Stimulated activated CD4-positive, alpha-beta T cell treated with anti-CD3 and anti-CD28 coated beads, Interleukin-15, amount 100 ng/mL, for 24 hours (primary cell): Measurements from ENCODE around the gene PLCD1.
"Not testable (repeated sequence)": the region's sequence is repeated elsewhere in the genome, so short reads cannot be mapped to it uniquely, and the experiment has no call there.

Experiments
- DNase-seq: peaks from one replicate; pipeline ENCODE4 v3.0.0-alpha.2; 2020

Gene PLCD1

DNA sequence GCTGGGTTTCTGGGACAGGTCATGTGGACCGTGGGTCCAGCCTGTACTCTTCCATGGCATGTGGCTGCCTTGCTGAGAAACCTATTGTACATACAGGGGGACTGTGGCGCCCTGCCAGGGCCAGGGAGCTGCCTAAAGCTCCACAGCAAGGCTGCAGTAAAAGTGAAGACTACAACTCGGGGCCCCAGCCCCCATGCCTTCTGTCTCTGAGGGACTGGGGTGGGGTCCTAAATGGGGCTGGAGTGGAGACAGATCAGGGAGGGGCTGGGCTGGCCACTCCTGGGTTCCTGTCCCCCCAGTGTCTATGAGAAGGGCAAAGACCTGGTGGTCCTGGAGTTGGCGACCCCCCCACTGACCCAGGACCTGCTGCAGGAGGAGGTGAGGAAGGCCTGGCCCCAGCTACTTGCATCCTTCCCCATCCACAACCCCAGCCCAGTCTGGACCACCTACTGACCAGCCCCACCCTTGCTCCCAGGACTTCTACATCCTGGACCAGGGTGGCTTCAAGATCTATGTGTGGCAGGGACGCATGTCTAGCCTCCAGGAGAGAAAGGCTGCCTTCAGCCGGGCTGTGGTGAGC lies 31.6 kb downstream of the PLCD1 start:
- no peak for DNase-seq

DNA sequence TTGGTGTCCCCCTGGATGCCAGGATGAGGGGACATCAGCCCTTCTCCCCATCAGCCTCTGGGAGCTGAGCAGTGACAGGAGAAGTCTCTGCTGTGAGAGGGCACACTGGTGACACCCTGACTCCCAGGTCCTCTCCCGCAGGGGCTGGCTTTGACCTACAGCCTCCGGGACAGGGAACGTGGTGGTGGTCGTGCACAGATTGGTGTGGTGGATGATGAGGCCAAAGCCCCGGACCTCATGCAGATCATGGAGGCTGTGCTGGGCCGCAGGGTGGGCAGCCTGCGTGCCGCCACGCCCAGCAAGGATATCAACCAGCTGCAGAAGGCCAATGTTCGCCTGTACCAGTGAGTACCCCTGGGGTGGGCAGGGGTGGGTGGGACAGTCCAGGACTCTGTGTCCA lies 32.1 kb downstream of the PLCD1 start:
- DNase-seq: no peak

DNA sequence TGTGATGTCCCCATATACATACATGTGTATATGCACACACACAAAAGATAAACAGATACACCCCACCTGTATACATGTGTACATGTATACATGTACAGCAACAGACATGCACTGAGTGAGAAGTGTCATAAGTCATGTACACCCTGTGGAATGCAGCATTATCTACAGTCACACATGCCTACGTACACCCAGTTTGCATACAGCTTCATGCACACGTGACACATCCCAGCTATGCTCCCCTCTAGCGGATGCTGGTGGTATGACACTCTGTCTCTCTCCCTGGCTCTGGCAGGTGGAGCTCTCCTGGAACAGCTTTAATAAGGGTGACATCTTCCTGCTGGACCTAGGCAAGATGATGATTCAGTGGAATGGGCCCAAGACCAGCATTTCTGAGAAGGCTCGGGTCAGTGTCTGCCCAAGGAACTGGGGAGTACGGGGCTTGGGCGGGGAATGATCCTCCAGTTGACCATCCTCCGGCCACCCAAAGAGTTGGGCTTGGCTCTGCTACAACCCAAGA lies 32.6 kb downstream of the PLCD1 start:
- peak; percentile 89 for DNase-seq

DNA sequence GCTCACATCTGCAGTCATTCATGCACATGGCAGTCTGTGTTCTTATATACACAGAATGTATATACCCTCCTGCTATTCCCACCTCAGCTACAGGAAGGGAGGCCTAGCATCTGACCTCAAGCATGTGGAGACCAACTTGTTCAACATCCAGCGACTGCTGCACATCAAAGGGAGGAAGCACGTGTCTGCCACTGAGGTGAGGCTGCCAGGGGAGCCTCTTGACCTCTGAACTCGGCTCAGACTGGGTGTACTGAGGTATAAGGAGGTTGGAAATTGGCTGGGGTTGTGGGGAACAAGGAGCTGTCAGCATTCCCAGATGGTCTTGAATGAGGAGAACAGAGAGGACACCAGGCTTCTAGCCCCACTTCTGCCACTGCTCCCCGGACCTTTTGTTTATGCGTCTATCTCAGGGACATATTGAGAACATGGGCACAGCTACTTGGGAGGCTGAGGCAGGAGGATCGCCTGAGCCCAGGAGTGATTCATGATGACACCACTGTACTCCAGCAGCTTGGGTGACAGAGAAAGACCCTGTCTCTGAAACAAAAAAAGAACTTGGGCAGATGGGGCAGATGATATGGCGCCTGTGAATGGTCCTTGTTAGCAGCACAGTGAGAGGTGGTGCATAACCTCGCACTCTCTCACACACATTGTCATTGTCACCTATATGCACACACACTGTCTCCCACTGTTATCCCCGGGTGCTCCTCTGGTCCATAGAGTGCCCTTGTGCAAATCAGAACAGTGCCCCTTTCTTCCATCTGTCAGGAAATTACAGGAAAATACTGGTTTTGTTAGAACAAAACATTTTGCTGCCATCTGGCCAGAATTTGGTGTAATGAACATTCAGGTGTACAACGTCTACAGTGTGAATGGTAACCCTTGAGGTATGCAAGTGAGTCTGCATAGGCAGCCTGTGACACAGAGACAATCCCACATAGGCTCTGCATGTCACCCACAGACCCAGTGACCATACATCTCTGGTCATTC lies 33.5 kb downstream of the PLCD1 start:
- no peak for DNase-seq

DNA sequence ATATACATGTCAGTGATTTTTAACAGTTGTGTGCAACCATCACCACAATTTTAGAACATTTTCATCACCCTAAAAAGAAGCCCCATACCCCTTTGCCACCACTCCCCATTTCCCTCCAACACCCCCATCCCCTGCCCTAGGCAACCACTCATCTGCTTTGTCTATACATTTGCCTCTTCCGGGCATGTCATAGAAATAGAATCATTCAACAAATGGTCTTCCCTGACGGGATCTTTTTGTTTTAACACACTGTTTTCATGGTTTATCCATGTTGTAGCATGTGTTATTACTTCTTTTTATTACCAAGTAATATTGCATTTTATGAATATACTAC lies 34.8 kb downstream of the PLCD1 start:
- peak; percentile 27 for DNase-seq

DNA sequence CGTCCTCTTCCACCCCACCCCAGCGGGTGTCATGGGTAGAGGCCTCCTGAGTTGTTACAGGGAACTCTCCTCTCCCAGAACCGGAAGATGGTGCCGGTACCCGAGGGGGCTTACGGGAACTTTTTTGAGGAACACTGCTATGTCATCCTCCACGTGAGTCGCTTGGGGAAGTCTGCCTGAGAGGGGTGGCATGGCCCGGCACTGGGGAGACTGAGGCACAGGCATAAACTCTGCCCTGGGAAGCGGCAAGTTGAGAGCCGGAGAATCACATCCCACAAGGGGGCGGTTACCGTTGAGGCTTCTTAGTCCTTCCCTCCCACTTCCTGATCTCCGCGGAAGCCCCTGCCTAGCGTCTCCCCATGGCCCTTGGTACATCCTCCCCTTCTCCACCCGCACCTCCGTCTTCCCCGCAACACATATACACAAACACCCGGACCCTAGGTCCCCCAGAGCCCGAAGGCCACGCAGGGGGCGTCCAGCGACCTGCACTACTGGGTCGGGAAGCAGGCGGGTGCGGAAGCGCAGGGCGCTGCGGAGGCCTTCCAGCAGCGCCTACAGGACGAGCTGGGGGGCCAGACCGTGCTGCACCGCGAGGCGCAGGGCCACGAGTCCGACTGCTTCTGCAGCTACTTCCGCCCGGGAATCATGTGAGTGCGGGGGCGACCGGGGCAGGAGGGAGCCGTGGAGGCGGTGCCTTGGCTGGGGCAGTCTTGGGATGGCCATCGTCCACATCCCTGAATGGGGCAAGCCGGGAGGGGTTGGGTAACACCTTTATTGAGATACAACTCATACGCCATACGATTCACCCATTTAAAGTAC lies 35.4 kb downstream of the PLCD1 start:
- peak; percentile 88 for DNase-seq

DNA sequence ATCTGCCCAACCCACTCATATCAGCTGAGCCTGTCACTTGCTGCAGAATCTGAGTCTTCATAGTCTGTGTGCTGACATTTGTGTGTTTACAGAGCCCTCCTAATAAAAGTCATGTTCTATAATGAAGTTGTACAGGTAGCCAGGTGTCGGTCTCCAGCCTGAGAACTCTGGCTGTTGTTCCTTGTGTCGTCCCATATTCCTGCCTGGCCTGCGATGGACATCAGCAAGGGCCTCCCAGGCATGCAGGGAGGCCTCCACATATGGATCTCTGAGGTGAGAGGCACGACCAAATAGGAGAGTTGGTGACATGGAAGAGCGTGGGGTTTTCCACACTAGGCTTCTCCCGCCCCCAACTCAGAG lies 36.0 kb downstream of the PLCD1 start:
- no peak for DNase-seq

DNA sequence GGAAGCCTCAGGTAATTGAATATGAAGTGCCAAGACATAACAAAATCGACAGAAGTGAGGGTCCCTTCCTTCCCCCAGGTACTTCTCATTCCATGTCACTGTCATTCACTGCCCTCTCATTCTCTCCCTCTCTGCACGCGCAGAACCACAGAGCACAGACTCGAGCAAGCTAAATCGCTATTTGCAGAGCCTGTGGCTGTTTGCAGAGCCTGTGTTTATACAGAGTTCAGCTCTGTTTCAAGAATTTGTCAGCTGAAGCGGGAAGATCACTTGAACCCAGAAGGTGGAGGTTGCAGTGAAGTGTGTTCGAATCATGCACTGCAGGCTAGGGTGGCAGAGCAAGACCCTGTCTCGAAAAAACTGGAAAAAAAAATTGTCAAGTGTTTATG lies 36.4 kb downstream of the PLCD1 start:
- DNase-seq: no peak

DNA sequence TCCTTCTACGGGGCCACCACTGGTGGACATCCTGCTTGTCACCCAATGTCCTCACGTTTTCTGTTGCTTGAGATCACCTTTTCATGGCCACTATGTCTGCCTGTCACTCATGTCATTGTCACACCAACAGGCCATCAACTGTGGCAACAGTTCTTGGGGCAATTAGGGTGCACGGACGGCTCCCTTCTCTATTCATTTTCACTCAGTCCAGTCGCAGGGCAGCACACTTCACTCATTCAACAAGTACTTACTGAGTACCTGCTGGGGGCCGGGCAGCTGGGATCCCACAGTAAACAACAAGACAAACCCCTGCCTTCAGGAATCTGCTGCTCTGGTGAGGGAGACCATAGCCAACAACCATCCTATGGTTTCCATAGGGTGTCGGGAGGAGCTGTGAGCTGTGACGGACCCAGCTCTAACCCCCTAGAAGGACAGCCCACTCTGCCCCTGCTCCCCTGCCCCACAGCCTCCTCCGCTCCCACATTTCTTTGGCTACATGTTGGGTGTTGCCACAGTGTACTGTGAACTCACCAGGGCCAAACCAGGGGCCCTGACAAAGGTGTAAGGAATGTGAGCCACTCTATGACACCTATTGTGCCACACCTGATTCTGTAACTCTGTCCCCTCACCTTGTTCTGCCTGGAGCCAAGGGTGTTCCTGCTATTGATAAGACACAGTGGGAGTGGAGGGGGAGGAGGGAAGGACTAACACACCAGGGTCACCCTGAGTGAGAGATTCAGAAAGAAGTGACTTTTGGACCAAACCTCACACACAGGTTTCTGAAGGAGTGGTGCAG lies 37.0 kb downstream of the PLCD1 start:
- no peak for DNase-seq

DNA sequence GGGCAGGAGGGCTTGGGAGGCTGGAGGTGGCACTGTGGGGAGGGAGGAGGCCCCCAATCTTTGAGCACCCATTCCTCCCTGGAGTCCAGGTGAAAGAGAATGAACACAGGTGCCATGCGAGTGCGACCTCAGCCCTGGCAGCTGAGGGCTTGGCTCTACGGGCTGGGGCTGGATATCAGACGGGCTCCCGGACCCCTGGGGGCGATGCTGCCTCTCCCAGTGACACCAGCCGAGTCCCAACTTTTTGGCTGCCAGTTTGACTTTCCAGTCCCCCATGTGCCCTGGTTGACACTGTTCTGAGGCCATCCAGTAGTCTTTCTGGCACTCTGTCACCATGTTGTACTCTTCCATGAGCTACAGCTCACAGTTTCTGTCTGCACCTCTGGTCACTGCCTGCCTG lies 37.6 kb downstream of the PLCD1 start:
- DNase-seq: no peak

DNA sequence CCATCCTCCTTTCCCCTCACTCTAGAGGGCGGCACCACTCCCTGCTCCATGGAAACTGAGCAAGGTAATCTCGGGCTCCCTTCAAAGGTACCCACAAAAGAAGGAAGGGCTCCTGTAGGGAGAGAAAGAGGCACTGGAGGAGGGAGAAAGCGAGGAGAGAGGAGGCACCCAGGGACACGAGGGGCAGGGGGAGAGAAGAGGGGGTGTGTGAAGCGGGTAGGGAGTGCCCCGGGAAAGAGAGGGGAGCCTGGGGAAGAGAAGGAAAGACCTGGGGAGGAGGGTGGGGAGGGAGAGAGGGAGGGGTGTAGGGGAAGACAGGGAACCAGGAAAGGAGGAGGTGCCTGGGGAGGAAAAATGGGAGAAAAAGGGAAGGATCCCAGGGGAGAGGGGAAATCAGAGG lies 38.3 kb downstream of the PLCD1 start:
- no peak for DNase-seq

DNA sequence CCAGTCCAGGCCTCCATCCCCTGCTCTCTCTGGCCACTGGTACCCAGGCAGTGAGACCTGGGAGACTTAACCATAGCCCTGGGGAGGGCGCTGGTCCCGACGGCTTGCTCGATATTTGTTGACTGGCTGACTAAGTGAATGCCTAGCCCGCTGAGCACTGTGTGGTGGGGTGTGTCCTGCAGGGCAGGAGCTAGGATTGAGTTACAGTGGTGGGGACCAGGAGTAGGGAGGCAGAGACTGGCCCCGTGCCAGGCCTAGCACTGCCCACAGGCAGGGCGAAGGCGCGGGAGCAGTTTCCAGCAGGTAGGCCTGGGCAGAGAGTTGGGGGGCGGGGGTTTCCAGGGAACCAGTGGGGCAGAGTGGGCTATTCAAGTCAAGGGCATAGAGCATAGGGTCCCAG lies 38.9 kb downstream of the PLCD1 start, which contains the start of gene VILL:
Gene VILL, plus strand, starts transcription at position 260 of the 400 bp plus-strand sequence. CDS start 2,887 bp downstream, outside the sequence.
- no peak for DNase-seq

DNA sequence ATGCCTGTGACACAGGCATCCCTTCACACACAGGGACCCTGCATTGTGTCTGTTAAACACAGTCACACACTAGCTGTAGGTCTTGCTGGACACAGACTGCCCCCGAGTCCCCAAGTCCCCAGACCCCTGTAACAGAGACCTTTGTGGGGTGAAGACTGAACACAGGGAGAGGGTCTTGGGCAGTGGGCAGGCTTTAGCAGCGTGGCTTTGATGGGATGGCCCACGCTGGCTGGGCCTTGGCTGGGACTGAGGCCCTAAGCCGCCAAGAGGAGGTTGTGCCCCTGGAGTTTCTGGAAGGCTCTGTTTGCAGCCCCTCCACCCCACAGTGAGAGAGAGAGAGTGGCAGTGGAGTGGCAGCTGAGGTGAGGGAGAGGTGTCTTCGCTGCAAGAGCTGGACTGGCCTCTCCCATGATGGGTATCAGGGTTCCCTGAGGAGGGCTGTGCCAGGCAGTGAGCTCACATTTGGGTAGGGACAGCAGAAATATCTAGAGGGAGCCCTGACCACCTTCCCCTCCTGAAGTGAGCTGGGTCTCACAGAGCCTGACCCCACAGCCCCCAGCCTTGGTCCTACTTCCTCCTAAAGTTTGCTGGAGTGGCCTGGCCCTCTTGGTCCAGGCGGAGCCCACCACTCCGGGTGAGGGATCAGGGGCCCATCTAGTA lies 39.5 kb downstream of the PLCD1 start:
- no peak for DNase-seq

DNA sequence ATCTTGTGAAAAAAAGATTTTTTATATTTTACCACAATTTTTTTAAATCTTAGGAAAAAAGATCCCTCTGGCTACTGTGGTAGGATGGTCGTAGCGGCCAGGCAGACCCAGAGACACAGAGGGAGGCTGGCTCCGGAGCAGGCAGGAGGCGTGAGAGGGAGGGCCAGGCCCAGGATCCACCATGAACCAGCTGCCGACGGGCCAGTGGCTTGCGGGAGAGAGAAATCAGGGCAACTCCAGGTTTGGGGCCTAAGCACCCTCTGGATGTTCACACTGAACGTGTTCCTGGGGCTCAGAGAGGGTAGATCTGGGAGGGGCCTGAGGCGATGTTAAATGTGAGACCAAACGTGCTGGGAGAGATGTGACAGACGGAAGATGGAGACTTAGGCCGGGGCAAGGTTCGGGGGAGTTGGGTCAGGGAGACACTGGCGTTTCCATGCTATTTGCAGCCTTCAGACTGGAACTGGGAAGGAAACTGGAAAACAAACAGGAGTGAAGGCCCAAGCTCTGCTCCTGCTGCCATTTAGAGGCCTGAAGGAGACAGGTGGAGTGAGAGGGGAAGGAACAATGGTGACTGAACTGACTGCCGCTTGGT lies 40.4 kb downstream of the PLCD1 start:
- DNase-seq: no peak

DNA sequence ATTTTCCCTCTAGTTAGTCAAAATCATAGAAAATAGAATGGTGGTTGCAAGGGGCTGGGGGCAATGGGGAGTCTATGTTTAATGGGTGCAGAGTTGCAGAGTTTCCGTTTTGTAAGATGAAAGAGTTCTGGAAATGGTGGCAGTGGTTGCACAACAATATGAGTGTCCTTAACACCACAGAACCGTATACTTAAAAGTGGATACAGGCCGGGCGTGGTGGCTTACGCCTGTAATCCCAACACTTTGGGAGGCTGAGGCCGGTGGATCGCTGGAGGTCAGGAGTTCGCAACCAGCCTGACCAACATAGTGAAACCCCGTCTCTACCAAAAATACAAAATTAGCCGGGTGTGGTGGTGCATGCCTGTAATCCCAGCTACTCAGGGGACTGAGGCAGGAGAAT lies 41.1 kb downstream of the PLCD1 start:
- not testable (repeated sequence) for DNase-seq

DNA sequence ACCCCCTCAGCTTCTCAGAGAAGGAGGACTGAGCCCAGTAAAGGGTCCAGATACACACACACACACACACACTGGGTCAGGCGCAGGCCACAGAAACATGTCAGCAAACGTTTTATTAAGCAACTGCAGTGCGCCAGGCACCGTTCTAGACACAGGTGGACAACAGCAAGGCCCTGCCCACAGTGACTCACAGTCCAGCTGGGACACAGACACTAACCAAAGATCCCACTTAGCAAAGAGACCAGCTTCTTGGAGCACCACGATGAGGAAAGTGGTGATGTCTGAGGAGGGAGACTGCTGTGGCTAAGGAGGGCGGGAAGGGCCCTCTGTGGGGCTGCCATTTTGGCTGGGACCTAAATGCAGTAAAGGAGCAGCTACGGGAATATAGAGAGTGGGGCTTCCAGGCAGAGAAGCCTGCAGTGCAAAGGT lies 41.7 kb downstream of the PLCD1 start:
- DNase-seq: no peak

DNA sequence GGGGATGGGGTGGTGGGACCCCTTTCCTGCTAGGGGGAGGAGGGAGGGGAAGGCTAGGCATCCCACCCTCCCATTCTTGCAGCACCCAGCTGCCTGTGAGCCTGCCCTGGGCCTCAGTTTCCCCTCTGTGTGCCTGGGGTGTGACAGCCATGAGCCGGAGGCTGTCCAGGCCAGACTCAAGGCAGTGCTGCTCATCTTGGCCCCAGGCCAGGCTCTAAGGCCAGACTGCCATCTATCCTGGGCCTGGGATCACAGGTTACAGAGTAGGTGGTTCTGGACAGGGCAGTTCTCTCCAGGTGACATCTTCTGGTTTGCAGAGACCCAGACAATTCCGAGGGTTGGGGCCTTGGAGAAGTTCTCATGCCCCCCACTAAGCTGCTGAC lies 42.1 kb downstream of the PLCD1 start:
- no peak for DNase-seq

DNA sequence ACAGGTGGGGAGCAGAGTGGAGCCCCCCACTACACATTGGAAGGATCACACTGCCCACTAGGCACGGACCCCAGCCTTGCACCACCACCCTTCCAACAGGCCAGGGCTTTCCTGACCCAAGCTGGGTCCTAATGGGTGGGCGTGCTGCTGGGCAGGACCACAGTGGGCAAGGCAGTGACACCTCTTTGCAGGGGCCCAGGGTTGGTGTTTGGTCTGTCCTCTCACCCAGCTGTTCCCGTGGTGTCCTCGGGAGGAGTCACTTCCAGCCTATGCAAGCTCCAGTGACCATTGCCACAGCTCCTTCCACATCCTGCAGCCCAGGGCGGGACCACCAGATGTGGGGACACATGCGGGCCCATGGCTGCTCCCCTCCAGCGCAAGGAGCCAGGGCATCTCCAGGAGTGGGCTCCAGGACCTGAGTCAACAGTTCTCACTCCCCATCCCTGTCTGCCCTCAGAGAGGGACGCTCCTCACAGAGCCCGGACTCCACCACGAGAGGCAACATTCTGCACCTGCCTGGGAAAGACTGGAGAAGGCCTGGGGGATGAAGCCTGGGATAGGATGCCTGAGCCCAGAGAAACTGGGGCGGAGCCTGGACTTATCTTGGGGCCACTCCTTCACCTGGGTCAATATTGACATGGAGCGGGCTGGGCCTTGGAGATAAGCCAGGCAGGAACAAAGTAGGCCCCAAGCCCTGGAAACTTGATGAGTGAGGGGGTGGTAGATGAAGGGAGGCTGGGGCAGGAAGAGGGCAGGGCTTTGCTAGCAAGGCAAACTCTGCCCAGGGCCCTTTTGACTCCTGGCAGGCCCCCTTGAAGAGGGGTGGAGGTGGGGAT lies 42.7 kb downstream of the PLCD1 start:
- DNase-seq: no peak

DNA sequence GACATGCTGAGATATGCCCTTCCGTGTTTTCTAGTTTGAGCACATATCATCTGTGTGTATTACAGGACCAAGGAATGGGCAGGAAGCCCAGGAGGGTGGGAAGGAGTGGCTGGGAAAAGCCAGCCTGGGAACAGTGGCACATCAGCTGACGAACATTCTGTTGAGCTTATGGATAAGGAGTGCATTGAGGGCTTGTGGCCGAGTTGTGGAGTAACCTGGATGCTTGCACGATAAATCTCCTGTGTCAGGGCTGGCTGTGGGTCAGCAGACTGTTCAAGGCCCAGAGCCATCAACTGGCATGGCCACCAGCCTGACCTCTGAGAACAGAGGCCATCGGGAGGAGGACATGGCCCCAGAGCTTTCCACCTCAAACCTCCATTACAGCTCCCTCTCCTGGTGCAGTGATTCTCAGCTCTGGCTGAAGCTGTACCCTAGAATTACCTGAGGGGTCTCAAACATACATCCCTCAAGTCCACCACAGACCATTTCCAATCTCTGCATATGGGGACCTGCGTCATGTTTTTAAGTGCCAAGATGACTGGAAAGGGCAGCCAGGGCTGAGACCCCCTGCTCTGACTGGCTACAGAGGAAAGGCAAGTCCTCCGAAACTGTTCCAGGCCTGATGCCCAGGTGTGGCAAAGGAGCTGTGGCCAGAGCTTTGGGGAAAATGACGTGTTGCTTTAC lies 43.7 kb downstream of the PLCD1 start:
- DNase-seq: no peak

DNA sequence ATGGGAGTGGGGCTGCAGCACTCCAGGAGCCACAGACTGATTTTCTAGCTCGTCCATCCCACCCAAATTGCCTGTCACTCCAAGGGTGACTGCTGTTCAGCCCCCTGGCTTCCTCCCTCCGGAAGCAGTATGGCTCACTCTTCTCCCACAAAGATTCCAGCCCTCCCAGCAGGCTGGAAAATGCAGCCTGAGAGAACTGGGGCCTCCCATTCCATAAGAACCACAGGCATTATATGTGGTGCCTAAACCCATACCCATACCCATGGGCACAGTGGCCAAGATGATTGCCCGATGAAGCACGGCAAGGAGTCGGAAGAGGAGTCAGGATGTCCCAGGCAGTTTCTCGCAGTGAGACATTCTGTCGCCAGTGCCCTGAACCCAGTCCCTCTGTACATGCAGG lies 44.8 kb downstream of the PLCD1 start:
- DNase-seq: no peak
